ENCODE measurements around the gene PHF21A. TPM values are rescaled to one million over a fixed set of nuclear protein-coding genes. Genes with fewer than 3 reads are reported as not detected.

PHF21A gene
- total RNA-seq, 2 experiments from 2014 or later, result 59.5 to 66.2 TPM

DNA sequence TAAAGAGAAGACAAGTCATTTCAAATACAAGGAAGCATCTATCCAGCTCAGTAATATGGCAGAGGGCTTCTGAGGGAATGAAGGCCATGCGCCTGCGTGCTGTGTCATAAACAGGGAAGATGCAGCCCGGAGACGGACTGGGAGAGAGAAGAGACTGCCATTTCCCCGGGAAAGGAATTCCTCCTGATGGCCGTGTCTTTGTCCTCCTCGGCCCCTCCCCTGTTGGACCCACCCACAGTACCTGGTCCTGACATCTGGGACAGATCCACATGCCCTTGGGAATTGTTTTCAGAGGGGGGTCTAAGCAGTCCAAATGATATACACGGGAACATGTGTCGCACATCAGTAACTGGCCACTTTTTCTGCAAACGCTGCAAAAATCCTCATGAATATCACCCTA, 183.3 kb downstream of the PHF21A start:
- POLR2A ChIA-PET, result no interaction called here
- Histone ChIP-seq H3K36me3 (ENCODE audit: insufficient read depth, low read length) (peaks cover 67% of the 10 kb centered on the region), H3K27ac (ENCODE audit: low read depth in 1 of 2, low read length in 2 of 2) (no peak overlapping the region), H3K4me1 (ENCODE audit: insufficient read depth, low read length) (no peaks in the 10 kb centered on the region), H3K4me3 (ENCODE audit: low read length) (no peak overlapping the region), H3K27me3 (ENCODE audit: control insufficient read depth in 1 of 2, insufficient read depth in 2 of 2, low read length in 2 of 2) (no peaks in the 10 kb centered on the region), H3K9me3 (ENCODE audit: control insufficient read depth in 1 of 2, insufficient read depth in 1 of 2, low read length in 2 of 2) (no peaks in the 10 kb centered on the region)
- no peaks in the 10 kb centered on the region for H3K27me3 Mint-ChIP-seq
- no peaks in the 10 kb centered on the region for H3K9me3 Mint-ChIP-seq
- H3K4me1 Mint-ChIP-seq (ENCODE audit: low read depth), result no peaks in the 10 kb centered on the region
- DNase-seq (no peak), ATAC-seq (ENCODE audit: poor library complexity) (no peak)
- no peak overlapping the region for H3K4me3 Mint-ChIP-seq
- intact Hi-C loops (cut with DNase I, micrococcal nuclease), result no loop called here
- H3K36me3 Mint-ChIP-seq (ENCODE audit: low read depth), result peaks cover 75% of the 10 kb centered on the region
- no peak overlapping the region for H3K27ac Mint-ChIP-seq
- TF ChIP-seq CTCF (IDR thresholded peaks at IDR 0.05), result no peak
- CTCF ChIA-PET, result no interaction called here

DNA sequence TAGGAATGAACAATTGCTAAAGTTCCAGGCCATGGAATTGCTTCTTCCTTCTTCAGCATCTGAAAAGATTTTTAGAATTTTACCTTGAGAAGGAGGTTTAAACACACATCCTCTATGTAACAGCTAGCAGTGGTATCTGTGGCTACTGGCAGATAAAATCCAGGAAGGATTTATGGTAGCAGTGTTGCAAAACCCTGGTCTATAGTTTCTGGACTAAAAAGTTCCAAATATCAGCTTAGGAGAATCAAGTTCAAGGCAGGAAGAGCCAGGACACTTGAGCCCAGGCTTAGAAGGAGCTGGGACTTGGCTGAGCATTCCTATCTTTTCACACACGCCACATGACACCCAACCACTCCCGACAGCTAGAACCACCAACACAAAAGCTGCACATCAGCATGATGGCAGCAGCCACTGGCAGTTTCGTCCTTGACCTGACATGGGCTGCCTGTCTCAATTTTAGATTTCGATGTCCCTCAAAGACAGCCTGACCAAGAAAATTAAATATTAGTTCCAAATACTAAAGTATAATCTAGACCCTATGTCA, 184.7 kb downstream of the PHF21A start:
- H3K4me1 ChIP-seq (ENCODE audit: insufficient read depth, low read length), result peaks cover 8% of the 10 kb centered on the region
- H3K27ac ChIP-seq (ENCODE audit: low read depth in 1 of 2, low read length in 2 of 2), result no peak overlapping the region
- peaks cover 3% of the 10 kb centered on the region for H3K4me1 Mint-ChIP-seq (ENCODE audit: low read depth)
- no peaks in the 10 kb centered on the region for H3K9me3 Mint-ChIP-seq
- no peaks in the 10 kb centered on the region for H3K9me3 ChIP-seq (ENCODE audit: control insufficient read depth in 1 of 2, insufficient read depth in 1 of 2, low read length in 2 of 2)
- no peaks in the 10 kb centered on the region for H3K27me3 Mint-ChIP-seq
- no peak for TF ChIP-seq CTCF (IDR thresholded peaks at IDR 0.05)
- no peak overlapping the region for H3K27ac Mint-ChIP-seq
- POLR2A ChIA-PET, result no interaction called here
- H3K27me3 ChIP-seq (ENCODE audit: control insufficient read depth in 1 of 2, insufficient read depth in 2 of 2, low read length in 2 of 2), result no peaks in the 10 kb centered on the region
- H3K4me3 ChIP-seq (ENCODE audit: low read length), result no peak overlapping the region
- CTCF ChIA-PET, result interaction anchor here (1.3 kb wide), 1 partner anchor 28 kb away, joined by 5 read pairs; no protein-coding TSS in a partner anchor
- intact Hi-C loops (cut with DNase I, micrococcal nuclease), result no loop called here
- DNase-seq (no peak), ATAC-seq (ENCODE audit: poor library complexity) (no peak)
- H3K36me3 ChIP-seq (ENCODE audit: insufficient read depth, low read length), result peaks cover 62% of the 10 kb centered on the region
- H3K4me3 Mint-ChIP-seq, result no peak overlapping the region
- H3K36me3 Mint-ChIP-seq (ENCODE audit: low read depth), result peaks cover 63% of the 10 kb centered on the region

DNA sequence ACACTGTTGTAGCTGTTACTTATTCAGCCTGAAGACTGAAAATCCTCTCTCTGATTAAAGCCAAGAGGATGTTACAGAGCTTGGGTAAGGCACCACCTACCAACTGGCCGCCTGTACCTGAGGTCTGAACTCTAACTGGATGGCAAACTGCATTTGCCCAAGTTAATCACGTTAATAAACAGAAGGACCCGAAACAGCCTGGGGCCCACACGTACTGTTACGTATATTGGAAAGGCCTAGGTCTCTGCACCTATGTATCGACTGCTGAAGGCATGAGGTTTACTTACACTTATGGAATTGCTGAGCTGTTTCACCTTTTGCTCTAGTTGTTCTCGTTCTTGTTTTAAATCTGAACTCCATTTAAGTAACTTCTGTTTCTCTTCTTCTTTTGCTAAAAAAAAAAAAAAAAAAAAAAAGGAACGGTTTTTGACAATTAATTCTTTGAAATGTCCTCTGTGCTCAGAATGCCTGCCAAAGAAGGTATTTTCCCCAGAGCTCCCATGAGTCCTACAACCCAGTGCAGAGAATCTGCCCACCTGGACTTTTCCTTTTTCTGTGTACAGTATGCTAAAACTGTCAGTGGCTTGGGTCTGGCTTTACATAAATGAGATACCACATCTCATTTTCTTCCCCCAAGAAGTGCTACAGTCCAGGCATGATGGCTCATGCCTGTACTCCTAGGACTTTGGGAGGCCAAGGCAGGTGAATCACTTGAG, 185.7 kb downstream of the PHF21A start:
- no peaks in the 10 kb centered on the region for H3K9me3 Mint-ChIP-seq
- Histone ChIP-seq H3K4me3 (ENCODE audit: low read length) (no peak overlapping the region), H3K9me3 (ENCODE audit: control insufficient read depth in 1 of 2, insufficient read depth in 1 of 2, low read length in 2 of 2) (no peaks in the 10 kb centered on the region), H3K4me1 (ENCODE audit: insufficient read depth, low read length) (peaks cover 18% of the 10 kb centered on the region), H3K36me3 (ENCODE audit: insufficient read depth, low read length) (peaks cover 60% of the 10 kb centered on the region), H3K27ac (ENCODE audit: low read depth in 1 of 2, low read length in 2 of 2) (no peak overlapping the region), H3K27me3 (ENCODE audit: control insufficient read depth in 1 of 2, insufficient read depth in 2 of 2, low read length in 2 of 2) (no peaks in the 10 kb centered on the region)
- ChIA-PET POLR2A (no interaction called here), CTCF (interaction anchor here (1.3 kb wide), 1 partner anchor 29 kb away, joined by 5 read pairs; no protein-coding TSS in a partner anchor)
- intact Hi-C loops (cut with DNase I, micrococcal nuclease), result no loop called here
- H3K4me3 Mint-ChIP-seq, result no peak overlapping the region
- DNase-seq (no peak), ATAC-seq (ENCODE audit: poor library complexity) (no peak)
- H3K27ac Mint-ChIP-seq, result no peak overlapping the region
- H3K4me1 Mint-ChIP-seq (ENCODE audit: low read depth), result peaks cover 14% of the 10 kb centered on the region
- TF ChIP-seq CTCF (IDR thresholded peaks at IDR 0.05), result no peak
- no peaks in the 10 kb centered on the region for H3K27me3 Mint-ChIP-seq
- peaks cover 61% of the 10 kb centered on the region for H3K36me3 Mint-ChIP-seq (ENCODE audit: low read depth)

Data from CD4-positive, alpha-beta T cell (primary cell).